Measurements from ENCODE around the gene MBOAT2.
"Not testable (repeated sequence)": the region's sequence is repeated elsewhere in the genome, so short reads cannot be mapped to it uniquely, and the experiment has no call there.

MBOAT2 gene, protein sequence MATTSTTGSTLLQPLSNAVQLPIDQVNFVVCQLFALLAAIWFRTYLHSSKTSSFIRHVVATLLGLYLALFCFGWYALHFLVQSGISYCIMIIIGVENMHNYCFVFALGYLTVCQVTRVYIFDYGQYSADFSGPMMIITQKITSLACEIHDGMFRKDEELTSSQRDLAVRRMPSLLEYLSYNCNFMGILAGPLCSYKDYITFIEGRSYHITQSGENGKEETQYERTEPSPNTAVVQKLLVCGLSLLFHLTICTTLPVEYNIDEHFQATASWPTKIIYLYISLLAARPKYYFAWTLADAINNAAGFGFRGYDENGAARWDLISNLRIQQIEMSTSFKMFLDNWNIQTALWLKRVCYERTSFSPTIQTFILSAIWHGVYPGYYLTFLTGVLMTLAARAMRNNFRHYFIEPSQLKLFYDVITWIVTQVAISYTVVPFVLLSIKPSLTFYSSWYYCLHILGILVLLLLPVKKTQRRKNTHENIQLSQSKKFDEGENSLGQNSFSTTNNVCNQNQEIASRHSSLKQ

DNA sequence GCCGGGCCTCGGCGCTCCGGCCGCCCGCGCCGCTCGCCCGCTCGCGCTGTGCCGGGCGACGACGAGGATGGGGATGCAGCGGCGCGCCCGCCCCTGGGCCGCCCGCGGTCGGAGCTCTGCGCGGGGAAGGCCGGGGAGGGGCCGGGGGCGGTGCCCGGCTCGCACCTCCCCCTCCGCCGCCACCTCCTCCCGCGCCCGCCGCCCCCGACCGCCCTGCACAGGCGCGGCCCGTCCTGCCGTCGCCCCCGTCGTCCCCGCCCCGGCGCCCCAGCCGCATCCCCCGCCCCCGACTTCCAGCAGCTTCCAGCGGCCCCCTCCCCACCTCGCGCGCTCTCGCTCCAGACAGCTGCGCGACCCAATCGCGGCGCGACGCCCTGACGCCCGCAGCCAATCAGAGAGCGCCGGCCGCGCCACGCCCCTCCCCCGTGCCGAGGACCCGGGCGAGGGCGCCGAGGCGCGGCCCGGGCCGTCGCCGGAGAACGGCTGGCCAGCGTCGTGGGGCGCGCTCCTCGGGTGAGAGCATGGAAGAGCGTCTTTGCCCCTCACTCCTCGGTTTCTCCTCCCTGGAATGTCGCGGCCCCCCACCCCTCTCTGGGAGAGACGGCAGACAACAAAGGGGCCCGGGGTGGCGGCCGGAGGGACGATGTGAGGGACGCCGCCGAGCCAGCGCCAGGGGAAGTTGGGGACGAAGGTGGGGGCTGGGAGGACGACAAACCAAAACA lies at the start of gene MBOAT2:
Gene MBOAT2 (minus strand): TSS at position 69 of the 722 bp plus-strand sequence. CDS start 70 bp downstream, outside the sequence.
- Histone ChIP-seq H3K9me3 (ENCODE audit: control insufficient read depth in 2 of 2, low read length in 2 of 2) (no peaks in the 10 kb centered on the region), H3K27me3 (ENCODE audit: control insufficient read depth in 1 of 2, insufficient read depth in 2 of 2, low read length in 2 of 2) (no peaks in the 10 kb centered on the region), H3K27ac (ENCODE audit: low read length) (peak within 1 kb of the TSS; percentile 58), H3K36me3 (ENCODE audit: control insufficient read depth in 2 of 2, insufficient read depth in 2 of 2, low read length in 2 of 2) (no peaks in the 10 kb centered on the region), H3K4me1 (ENCODE audit: control insufficient read depth, insufficient read depth, low read length) (peaks cover 14% of the 10 kb centered on the region), H3K4me3 (ENCODE audit: low read length in 2 of 2) (peak within 1 kb of the TSS; percentile 76 to 77), H3K9ac (ENCODE audit: low read length in 2 of 2) (peak within 1 kb of the TSS; percentile 60 to 69)

DNA sequence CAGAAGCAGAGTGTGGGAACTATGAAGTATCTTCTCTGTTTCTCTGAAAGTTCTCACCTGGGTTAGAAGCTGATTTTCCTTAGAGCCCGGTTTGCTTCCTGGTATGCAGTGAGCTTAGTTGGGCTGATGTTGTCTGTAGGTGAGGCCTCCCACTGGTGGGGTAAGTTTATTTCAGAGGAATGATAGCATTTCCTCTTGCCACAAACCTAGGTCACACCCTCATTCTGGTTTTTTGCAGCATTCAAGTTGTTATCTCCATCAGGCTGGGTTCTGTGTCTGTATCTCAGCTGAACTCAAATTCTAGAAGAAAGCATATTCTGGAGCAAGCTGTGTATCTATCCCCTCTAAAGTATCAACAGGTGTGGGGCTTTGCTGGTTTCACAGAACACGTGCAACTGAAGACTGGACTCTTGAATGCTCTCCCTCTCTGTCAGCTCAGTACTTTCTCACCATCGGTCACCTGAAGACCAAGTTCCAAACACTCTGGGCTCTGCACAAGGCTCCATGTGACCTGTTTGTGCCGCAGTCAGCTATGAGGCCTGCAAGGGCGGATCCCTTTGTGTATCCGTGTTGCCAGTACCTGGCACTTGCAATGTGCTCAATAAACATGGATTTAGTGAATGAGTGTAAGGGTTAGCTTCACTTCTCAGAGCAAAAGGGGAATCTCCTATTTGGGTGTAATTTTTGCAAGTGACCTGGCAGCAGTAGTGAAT lies 49.5 kb upstream of the MBOAT2 start:
- Histone ChIP-seq H3K27me3 (ENCODE audit: control insufficient read depth in 1 of 2, insufficient read depth in 2 of 2, low read length in 2 of 2) (no peaks in the 10 kb centered on the region), H3K27ac (ENCODE audit: low read length) (no peak overlapping the region), H3K9ac (ENCODE audit: low read length in 2 of 2) (no peak overlapping the region), H3K4me1 (ENCODE audit: control insufficient read depth, insufficient read depth, low read length) (no peaks in the 10 kb centered on the region), H3K9me3 (ENCODE audit: control insufficient read depth in 2 of 2, low read length in 2 of 2) (no peaks in the 10 kb centered on the region), H3K36me3 (ENCODE audit: control insufficient read depth in 2 of 2, insufficient read depth in 2 of 2, low read length in 2 of 2) (no peaks in the 10 kb centered on the region), H3K4me3 (ENCODE audit: low read length in 2 of 2) (no peak overlapping the region)

DNA sequence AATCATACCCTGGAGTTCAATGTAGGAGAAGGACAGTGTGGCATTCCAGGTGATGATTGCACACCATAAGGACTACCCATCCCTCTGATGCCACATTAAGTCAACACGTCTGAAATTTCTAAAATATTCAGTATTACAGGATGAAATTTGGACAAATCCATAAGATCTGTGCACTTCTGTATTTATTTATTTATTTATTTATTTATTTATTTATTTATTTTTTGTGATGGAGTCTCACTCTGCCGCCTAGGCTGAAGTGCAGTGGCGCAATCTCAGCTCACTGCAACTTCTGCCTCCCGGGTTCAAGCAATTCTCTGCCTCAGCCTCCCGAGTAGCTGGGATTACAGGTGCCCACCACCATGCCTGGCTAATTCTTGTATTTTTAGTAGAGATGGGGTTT lies 48.0 kb upstream of the MBOAT2 start:
- not testable (repeated sequence) for H3K36me3 ChIP-seq (ENCODE audit: control insufficient read depth in 2 of 2, insufficient read depth in 2 of 2, low read length in 2 of 2); H3K9ac ChIP-seq (ENCODE audit: low read length in 2 of 2)

DNA sequence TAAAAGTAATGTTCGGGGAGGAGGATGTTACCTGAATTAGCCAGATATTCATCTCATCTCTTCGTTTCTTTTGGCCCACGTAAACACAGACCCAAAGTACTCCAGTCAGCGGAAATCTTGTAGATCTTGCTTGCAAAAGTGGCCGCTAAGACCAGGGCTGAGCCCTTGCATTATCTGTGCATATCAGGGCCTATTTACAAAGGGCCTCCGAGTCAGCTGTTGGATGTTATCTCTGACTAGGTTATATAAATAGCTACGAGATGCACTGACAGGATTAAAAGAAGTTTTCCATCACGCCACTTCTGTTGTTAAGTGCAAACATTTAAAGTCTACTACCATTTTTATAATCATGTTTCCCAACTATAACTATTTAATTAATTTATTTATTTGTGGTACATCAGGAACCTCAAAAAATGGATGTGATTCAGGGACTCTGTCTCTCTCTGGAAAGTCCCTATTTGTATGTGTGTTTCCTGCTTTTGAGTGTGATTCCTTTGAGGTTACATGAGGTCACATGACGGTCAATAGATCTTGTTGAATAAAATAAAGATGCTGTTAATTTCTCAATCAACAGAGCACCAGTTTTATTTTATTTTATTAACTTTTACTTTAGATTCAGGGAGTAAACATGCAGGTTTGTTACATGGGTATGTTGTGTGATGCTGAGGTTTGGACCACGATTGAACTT lies 46.8 kb upstream of the MBOAT2 start:
- no peaks in the 10 kb centered on the region for H3K9me3 ChIP-seq (ENCODE audit: control insufficient read depth in 2 of 2, low read length in 2 of 2)
- H3K4me3 ChIP-seq (ENCODE audit: low read length in 2 of 2): no peak overlapping the region
- no peaks in the 10 kb centered on the region for H3K36me3 ChIP-seq (ENCODE audit: control insufficient read depth in 2 of 2, insufficient read depth in 2 of 2, low read length in 2 of 2)
- H3K27me3 ChIP-seq (ENCODE audit: control insufficient read depth in 1 of 2, insufficient read depth in 2 of 2, low read length in 2 of 2): no peaks in the 10 kb centered on the region
- H3K4me1 ChIP-seq (ENCODE audit: control insufficient read depth, insufficient read depth, low read length): no peaks in the 10 kb centered on the region
- H3K27ac ChIP-seq (ENCODE audit: low read length): no peak overlapping the region
- no peak overlapping the region for H3K9ac ChIP-seq (ENCODE audit: low read length in 2 of 2)

More for the DNA sequence above, 48.0 kb upstream of the MBOAT2 start:
- H3K9me3 ChIP-seq (ENCODE audit: control insufficient read depth in 2 of 2, low read length in 2 of 2); H3K4me3 ChIP-seq (ENCODE audit: low read length in 2 of 2); H3K4me1 ChIP-seq (ENCODE audit: control insufficient read depth, insufficient read depth, low read length); H3K27ac ChIP-seq (ENCODE audit: low read length); H3K27me3 ChIP-seq (ENCODE audit: control insufficient read depth in 1 of 2, insufficient read depth in 2 of 2, low read length in 2 of 2): not testable (repeated sequence)

DNA sequence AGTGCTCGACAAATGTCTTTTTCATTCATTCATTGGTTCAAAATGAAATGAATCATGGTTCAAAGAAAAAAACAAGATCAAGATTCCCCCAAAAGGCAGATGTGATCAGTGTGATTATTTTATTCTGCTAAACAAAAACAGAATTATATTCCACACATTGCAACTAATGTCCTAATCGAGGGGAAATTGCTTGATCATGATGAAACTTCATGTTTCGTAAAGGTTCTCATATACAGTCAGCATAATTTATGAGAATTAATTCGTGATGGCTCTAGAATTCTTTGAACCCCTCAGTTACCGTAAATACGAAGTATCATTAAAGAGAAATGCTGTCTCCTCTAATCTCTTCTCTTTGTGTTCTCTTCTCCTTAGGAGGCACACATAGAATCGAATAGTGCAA lies 42.1 kb upstream of the MBOAT2 start:
- Histone ChIP-seq H3K4me1 (ENCODE audit: control insufficient read depth, insufficient read depth, low read length) (no peaks in the 10 kb centered on the region), H3K27me3 (ENCODE audit: control insufficient read depth in 1 of 2, insufficient read depth in 2 of 2, low read length in 2 of 2) (no peaks in the 10 kb centered on the region), H3K36me3 (ENCODE audit: control insufficient read depth in 2 of 2, insufficient read depth in 2 of 2, low read length in 2 of 2) (no peaks in the 10 kb centered on the region), H3K9ac (ENCODE audit: low read length in 2 of 2) (no peak overlapping the region), H3K4me3 (ENCODE audit: low read length in 2 of 2) (no peak overlapping the region), H3K9me3 (ENCODE audit: control insufficient read depth in 2 of 2, low read length in 2 of 2) (no peaks in the 10 kb centered on the region), H3K27ac (ENCODE audit: low read length) (no peak overlapping the region)

DNA sequence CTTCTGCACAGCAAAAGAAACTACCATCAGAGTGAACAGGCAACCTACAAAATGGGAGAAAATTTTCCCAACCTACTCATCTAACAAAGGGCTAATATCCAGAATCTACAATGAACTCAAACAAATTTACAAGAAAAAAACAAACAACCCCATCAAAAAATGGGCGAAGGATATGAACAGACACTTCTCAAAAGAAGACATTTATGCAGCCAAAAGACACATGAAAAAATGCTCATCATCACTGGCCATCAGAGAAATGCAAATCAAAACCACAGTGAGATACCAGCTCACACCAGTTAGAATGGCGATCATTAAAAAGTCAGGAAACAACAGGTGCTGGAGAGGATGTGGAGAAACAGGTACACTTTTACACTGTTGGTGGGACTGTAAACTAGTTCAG lies 40.0 kb upstream of the MBOAT2 start:
- H3K27ac ChIP-seq (ENCODE audit: low read length); H3K36me3 ChIP-seq (ENCODE audit: control insufficient read depth in 2 of 2, insufficient read depth in 2 of 2, low read length in 2 of 2); H3K4me1 ChIP-seq (ENCODE audit: control insufficient read depth, insufficient read depth, low read length); H3K4me3 ChIP-seq (ENCODE audit: low read length in 2 of 2); H3K9me3 ChIP-seq (ENCODE audit: control insufficient read depth in 2 of 2, low read length in 2 of 2); H3K9ac ChIP-seq (ENCODE audit: low read length in 2 of 2); H3K27me3 ChIP-seq (ENCODE audit: control insufficient read depth in 1 of 2, insufficient read depth in 2 of 2, low read length in 2 of 2): not testable (repeated sequence)

DNA sequence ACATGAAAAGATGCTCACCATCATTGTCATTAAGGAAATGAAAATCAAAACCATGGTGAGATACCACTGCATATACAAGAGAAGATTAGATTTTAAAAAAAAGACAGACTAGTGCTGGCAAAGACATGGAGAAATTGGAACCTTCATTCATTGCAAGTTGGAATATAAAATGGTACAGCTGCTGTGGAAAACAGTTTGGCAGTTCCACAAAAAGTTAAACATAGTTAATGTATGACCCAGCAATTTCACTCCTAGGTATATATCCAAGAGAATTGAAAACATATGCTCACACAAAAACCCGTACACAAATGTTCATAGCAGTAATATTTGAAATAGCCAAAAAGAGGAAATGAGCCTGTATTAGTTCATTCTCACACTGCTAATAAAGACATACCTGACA lies 33.7 kb upstream of the MBOAT2 start:
- no peaks in the 10 kb centered on the region for H3K36me3 ChIP-seq (ENCODE audit: control insufficient read depth in 2 of 2, insufficient read depth in 2 of 2, low read length in 2 of 2)
- H3K4me1 ChIP-seq (ENCODE audit: control insufficient read depth, insufficient read depth, low read length): no peaks in the 10 kb centered on the region
- no peak overlapping the region for H3K9ac ChIP-seq (ENCODE audit: low read length in 2 of 2)
- H3K27ac ChIP-seq (ENCODE audit: low read length): no peak overlapping the region
- H3K4me3 ChIP-seq (ENCODE audit: low read length in 2 of 2): no peak overlapping the region
- H3K9me3 ChIP-seq (ENCODE audit: control insufficient read depth in 2 of 2, low read length in 2 of 2): peaks cover 0 to 6% of the 10 kb centered on the region in 2 donors
- H3K27me3 ChIP-seq (ENCODE audit: control insufficient read depth in 1 of 2, insufficient read depth in 2 of 2, low read length in 2 of 2): no peaks in the 10 kb centered on the region

DNA sequence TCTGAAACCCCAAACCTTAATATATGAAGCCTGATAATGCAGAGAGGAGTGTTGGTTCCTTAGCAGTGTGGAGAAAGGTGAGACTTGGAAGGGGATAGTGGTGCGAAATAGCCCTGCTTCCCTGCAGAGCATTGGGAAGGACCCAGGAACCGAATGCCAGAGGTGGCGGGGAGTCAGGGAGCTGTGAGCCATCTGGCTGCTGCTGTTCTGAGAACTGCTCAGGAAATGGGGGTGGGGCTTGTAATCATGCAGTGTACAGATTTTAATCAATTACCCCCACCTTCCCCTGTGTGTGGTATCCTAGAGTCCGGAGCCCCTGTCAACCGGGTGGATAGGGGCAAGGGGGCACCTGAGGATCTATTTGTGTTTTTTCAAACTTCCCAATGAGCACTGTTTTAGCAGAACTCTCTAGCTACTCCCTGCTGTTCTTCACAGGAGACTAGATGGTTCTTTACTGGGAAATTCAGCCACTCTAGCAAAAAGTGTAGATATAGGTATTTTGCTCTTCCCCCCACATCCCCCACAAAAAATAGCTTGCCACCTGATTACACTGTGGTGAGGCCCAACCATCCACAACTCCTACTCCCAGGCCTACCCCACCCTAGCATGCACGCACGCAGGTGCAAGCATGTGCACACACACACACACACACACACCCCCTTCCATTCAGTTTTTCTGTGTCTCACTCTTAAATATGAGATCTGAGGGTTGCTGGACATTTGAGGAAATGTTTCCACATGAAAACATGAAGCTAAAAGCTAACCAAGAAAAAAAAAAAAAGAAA lies 30.1 kb upstream of the MBOAT2 start:
- Histone ChIP-seq H3K4me3 (ENCODE audit: low read length in 2 of 2) (no peak overlapping the region), H3K27me3 (ENCODE audit: control insufficient read depth in 1 of 2, insufficient read depth in 2 of 2, low read length in 2 of 2) (peaks cover 0 to 2% of the 10 kb centered on the region in 2 donors), H3K9ac (ENCODE audit: low read length in 2 of 2) (no peak overlapping the region), H3K36me3 (ENCODE audit: control insufficient read depth in 2 of 2, insufficient read depth in 2 of 2, low read length in 2 of 2) (no peaks in the 10 kb centered on the region), H3K4me1 (ENCODE audit: control insufficient read depth, insufficient read depth, low read length) (no peaks in the 10 kb centered on the region), H3K27ac (ENCODE audit: low read length) (no peak overlapping the region), H3K9me3 (ENCODE audit: control insufficient read depth in 2 of 2, low read length in 2 of 2) (peaks cover 0 to 6% of the 10 kb centered on the region in 2 donors)

DNA sequence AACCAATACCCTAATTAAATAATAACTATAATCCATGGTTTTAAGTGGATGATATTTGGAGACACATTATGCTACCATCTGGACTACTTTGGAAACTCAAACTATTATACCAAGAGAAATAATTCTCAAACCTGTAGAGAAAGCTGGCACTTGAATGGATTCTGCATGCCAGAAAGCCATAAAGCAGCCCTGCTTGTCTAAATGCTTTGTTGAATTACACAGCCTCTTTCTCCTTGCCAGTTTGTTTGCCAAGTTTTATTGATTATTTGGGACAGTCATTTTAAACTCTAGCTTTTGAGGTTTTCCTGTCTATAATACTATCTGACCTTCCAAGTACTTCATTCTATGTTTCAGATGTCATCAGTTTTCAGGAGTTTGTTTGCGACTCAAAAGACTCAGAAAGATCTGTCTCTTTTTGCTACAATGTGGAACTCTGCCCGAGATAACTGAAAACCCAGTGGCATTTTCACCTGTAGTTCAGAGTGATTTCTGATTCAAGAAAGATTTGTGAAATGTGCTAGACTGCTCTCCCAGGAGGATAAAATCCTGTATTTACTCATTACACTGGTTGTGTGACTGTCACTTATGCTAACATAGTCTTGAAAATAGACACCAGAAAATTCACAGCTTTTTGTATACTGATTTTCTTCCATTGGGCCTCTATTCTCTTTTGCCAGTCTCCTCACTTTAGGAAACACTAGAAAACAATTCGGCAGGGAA lies 29.2 kb upstream of the MBOAT2 start:
- Histone ChIP-seq H3K9me3 (ENCODE audit: control insufficient read depth in 2 of 2, low read length in 2 of 2) (no peaks in the 10 kb centered on the region), H3K4me1 (ENCODE audit: control insufficient read depth, insufficient read depth, low read length) (no peaks in the 10 kb centered on the region), H3K4me3 (ENCODE audit: low read length in 2 of 2) (no peak overlapping the region), H3K27me3 (ENCODE audit: control insufficient read depth in 1 of 2, insufficient read depth in 2 of 2, low read length in 2 of 2) (peaks cover 0 to 2% of the 10 kb centered on the region in 2 donors), H3K9ac (ENCODE audit: low read length in 2 of 2) (no peak overlapping the region), H3K36me3 (ENCODE audit: control insufficient read depth in 2 of 2, insufficient read depth in 2 of 2, low read length in 2 of 2) (no peaks in the 10 kb centered on the region), H3K27ac (ENCODE audit: low read length) (no peak overlapping the region)

Data from stomach smooth muscle (tissue), 2 donors.